Fibroblast of pulmonary artery (primary cell): ENCODE measurements around the gene GGTA1.
A peak's percentile ranks its signal among the peaks of the same experiment; 100 is the strongest.

ENCODE experiments used
- DNase-seq: peaks from one replicate; pipeline ENCODE4 v3.0.0-alpha.2; 2010; ENCODE audit warnings: low read depth
- H3K4me3 ChIP-seq: replicated peaks from 2 replicates; pipeline ENCODE4 v1.5.1; 2011; ENCODE audit warnings: low read depth, mild to moderate bottlenecking, control low read depth, low read length, moderate library complexity
- TF ChIP-seq, protein P1 (sequence below): IDR thresholded peaks from 2 replicates; pipeline ENCODE4 v1.5.1; 2011; ENCODE audit warnings: mild to moderate bottlenecking, control low read depth, low read length, inconsistent platforms; ENCODE audit errors: missing control alignments

Gene GGTA1

DNA sequence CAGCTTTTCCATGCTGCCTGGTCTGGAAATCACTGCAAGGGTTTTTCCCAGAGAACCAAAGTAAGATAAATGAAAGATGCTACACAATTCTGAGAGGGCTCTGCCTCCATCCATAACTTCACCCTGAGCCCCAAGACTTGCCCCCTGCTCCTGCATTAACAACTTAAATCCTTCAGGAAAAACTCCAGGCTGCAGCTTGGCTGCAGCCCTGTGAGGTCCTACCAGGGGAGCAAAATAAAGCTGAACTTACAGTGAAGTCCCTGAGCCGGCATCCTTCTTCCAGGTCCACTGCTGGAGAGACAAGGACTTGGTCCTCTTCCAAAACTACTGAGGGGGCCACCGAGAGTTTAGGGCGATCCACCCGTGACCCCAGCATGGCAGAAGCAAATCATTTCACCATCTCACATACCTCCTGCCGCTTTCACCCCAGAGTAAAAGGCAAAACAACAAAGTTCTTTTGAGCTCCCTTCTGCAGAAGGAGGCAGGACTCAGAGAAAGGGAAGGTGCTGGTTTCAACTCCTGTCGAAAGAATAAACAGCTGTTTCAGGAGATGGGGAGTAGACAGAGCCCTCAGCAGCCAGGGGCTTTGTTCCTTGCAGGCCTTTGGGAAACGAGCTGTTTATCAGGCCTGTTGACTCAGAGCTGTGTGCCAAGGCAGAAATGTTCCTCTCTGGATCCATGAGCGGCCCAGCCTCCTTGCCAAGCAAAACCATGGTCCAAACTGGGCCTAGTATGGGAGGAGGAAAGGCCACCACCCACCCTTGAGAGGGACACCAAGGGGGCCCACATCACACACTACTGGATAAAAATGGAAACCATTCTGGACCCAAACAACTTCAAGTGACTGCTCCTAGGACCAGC is 20.6 kb downstream of the GGTA1 start:
- no peak overlapping the region for H3K4me3 ChIP-seq
- peak; percentile 29 for DNase-seq
- TF ChIP-seq, protein P1, sequence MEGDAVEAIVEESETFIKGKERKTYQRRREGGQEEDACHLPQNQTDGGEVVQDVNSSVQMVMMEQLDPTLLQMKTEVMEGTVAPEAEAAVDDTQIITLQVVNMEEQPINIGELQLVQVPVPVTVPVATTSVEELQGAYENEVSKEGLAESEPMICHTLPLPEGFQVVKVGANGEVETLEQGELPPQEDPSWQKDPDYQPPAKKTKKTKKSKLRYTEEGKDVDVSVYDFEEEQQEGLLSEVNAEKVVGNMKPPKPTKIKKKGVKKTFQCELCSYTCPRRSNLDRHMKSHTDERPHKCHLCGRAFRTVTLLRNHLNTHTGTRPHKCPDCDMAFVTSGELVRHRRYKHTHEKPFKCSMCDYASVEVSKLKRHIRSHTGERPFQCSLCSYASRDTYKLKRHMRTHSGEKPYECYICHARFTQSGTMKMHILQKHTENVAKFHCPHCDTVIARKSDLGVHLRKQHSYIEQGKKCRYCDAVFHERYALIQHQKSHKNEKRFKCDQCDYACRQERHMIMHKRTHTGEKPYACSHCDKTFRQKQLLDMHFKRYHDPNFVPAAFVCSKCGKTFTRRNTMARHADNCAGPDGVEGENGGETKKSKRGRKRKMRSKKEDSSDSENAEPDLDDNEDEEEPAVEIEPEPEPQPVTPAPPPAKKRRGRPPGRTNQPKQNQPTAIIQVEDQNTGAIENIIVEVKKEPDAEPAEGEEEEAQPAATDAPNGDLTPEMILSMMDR: no peak

DNA sequence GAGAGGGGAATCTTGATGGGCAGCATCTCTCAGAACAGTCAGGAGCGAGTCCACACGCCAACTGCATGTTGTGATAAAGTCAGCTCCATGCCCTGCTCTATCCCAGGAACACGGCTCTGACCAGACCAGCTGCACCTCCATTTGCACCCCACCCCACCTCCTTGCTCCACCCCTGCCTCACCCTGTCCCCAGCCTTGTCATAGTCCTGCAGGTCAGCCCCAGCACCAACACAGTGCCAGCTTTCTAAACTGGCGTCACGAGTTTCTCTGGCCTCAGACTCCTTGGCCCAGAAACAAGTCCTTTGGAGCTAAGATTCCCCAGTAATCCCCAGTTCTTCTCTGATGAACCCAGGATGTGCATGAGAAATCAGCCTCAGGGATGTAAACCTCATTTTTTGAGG is 23.5 kb downstream of the GGTA1 start:
- TF ChIP-seq, protein P1: no peak
- no peak for DNase-seq
- H3K4me3 ChIP-seq: no peak overlapping the region

GRCh38 chr9:121474231-121474947 is 25.3 kb downstream of the GGTA1 start:
- TF ChIP-seq, protein P1: no peak
- no peak overlapping the region for H3K4me3 ChIP-seq
- no peak for DNase-seq

DNA sequence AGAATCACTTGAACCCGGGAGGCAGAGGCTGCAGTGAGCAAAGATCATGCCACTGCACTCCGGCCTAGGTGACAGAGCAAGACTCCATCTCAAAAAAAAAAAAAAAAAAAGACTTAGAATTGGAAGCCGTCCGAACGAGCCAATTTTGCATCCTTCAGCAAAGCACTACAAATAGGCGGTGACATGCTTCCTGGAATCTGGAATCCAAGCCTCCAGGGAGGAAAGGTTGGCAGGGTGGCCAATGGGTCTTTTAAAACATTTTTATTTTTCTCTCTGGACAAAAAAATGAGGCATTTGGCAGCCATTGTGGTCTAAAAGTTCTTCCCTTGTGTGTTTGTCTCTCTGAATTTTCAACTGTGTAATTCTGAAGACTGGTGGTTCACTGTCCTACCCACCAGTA is 26.4 kb downstream of the GGTA1 start:
- TF ChIP-seq, protein P1: no peak
- DNase-seq: no peak
- H3K4me3 ChIP-seq: no peak overlapping the region

GRCh38 chr9:121472446-121472845 is 27.2 kb downstream of the GGTA1 start:
- no peak overlapping the region for H3K4me3 ChIP-seq
- TF ChIP-seq, protein P1: no peak

DNA sequence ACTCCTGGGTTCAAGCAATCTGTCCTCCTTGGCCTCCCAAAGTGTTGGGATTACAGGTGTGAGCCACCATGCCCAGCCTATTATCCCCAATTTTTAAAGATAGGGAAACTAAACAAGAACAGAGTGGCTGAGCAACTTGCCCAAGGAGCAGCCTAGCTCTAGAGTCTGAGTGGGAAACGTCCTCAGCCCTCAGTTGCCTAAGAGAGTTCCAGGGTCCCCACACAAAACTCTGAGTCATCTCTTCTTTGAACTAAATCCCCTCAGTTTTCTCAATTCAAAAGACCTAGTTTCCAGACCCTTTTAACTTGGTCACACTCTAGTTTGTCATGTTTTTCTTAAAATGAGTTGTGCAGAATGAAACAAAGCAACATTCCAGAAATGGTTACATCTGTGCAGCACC is 33.5 kb downstream of the GGTA1 start:
- no peak for DNase-seq
- TF ChIP-seq, protein P1: no peak
- H3K4me3 ChIP-seq: no peak overlapping the region

More at GRCh38 chr9:121472446-121472845, 27.2 kb downstream of the GGTA1 start:
- DNase-seq: no peak

DNA sequence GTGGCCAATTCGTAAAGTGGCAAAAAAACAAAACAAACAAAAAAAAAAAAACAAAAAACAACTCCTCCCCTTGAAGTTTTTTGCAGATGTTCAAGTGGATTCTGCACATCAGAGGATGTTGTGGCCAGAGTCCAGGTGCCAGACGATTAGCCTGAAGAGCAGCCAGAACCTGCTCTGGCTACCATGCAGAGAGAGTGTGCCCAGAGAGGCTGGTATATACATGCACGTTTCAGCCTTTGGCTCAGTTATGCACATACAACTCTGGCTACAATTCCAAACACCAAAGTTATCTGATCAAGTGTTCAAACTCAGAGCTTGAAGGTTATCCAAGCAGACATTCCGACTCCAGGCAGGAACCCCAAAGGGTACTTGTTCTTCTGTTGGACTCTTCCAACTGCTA is 34.7 kb downstream of the GGTA1 start:
- TF ChIP-seq, protein P1: no peak
- no peak overlapping the region for H3K4me3 ChIP-seq
- no peak for DNase-seq
